Measurements from ENCODE around the gene KCNJ12.
"Not testable (repeated sequence)": the region's sequence is repeated elsewhere in the genome, so short reads cannot be mapped to it uniquely, and the experiment has no call there.

DNA sequence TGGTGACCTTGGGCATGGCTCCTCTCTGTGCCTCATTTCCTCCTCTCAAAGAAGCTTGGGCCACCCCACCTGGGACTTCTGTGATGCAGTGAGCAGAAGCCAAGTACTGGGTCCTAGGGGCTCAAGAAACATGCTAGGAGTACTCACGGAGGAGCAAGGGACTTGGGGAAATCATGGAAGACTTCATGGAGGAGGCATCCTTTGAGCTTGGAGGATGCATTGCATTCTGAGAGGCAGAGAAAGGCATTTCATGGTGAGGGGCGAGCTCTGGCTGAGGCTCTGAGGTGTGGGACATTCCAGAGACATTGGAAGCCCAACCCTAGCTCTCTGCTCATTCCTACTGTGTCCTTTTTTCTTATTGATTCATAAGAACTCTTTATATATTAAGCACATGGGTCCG lies 26.8 kb downstream of the KCNJ12 start:
- TF ChIP-seq, protein P1, sequence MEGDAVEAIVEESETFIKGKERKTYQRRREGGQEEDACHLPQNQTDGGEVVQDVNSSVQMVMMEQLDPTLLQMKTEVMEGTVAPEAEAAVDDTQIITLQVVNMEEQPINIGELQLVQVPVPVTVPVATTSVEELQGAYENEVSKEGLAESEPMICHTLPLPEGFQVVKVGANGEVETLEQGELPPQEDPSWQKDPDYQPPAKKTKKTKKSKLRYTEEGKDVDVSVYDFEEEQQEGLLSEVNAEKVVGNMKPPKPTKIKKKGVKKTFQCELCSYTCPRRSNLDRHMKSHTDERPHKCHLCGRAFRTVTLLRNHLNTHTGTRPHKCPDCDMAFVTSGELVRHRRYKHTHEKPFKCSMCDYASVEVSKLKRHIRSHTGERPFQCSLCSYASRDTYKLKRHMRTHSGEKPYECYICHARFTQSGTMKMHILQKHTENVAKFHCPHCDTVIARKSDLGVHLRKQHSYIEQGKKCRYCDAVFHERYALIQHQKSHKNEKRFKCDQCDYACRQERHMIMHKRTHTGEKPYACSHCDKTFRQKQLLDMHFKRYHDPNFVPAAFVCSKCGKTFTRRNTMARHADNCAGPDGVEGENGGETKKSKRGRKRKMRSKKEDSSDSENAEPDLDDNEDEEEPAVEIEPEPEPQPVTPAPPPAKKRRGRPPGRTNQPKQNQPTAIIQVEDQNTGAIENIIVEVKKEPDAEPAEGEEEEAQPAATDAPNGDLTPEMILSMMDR (IDR thresholded peaks at IDR 0.05) = not testable (repeated sequence)
- not testable (repeated sequence) for TF ChIP-seq EZH2 (IDR thresholded peaks at IDR 0.05)
